Measurements from ENCODE around the gene EBP.
A peak's percentile ranks its signal among the peaks of the same experiment; 100 is the strongest.
"Not testable (repeated sequence)": the region's sequence is repeated elsewhere in the genome, so short reads cannot be mapped to it uniquely, and the experiment has no call there.

Gene EBP

DNA sequence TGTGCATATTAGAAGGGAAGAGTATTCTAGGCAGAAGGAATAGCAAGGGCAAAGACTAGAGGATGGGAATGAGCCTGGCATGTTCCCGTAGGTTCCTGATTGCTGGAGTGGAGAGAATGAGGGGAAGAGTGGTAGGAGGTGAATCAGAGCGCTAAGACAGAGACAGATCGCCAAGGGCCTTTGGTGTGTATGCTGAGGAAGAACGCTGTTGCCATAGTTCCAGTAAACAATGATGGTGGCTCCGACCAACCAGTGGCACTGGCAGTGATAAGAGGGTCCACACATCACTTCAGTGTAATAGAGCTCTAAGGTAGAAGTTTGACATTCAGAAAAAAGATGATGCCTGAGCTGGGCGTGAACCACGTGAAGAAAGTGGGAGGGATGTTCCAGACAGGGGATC lies 18.9 kb downstream of the EBP start:
- TF ChIP-seq, protein P1, sequence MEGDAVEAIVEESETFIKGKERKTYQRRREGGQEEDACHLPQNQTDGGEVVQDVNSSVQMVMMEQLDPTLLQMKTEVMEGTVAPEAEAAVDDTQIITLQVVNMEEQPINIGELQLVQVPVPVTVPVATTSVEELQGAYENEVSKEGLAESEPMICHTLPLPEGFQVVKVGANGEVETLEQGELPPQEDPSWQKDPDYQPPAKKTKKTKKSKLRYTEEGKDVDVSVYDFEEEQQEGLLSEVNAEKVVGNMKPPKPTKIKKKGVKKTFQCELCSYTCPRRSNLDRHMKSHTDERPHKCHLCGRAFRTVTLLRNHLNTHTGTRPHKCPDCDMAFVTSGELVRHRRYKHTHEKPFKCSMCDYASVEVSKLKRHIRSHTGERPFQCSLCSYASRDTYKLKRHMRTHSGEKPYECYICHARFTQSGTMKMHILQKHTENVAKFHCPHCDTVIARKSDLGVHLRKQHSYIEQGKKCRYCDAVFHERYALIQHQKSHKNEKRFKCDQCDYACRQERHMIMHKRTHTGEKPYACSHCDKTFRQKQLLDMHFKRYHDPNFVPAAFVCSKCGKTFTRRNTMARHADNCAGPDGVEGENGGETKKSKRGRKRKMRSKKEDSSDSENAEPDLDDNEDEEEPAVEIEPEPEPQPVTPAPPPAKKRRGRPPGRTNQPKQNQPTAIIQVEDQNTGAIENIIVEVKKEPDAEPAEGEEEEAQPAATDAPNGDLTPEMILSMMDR (IDR thresholded peaks at IDR 0.05; ENCODE audit: low read depth, low read length, missing control alignments), result no peak
- DNase-seq (ENCODE audit: low read depth), result no peak
- peak overlapping the region; percentile 60 for H3K4me3 ChIP-seq (ENCODE audit: low read depth, low read length)

DNA sequence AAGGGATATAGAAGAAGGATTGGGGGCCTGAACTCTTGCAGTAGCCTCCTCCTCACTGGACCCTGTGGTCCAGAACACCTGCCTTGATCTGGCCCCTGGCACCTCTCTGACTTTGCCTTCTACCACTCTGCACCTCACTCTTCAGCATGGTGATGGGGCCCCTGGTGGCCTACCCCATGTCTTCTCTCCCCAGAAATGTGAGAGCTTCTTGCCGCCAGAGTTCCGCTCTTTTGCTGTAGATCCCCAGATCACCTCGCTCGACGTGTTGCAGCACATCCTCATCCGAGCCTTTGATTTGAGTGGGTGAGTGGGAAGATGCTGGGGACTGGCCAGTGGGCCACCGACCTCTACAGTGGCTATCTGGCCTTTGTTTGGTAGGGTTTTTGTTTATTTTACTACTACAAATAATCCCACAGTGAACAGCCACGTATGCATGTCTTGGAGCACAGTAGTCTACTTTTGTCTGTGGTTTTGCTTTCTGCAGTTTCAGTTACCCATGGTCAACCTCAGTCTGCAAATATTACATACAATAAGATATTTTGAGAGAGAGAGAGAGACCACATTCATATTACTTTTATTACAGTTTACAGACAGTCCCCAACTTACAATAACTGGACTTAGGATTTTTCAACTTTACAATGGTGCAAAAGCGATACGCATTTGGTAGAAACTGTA lies 19.7 kb downstream of the EBP start:
- peak; percentile 37 for DNase-seq (ENCODE audit: low read depth)
- TF ChIP-seq, protein P1 (IDR thresholded peaks at IDR 0.05; ENCODE audit: low read depth, low read length, missing control alignments), result no peak
- peak overlapping the region; percentile 60; the same call in 1 of the 2 replicates for H3K4me3 ChIP-seq (ENCODE audit: low read depth, low read length)

DNA sequence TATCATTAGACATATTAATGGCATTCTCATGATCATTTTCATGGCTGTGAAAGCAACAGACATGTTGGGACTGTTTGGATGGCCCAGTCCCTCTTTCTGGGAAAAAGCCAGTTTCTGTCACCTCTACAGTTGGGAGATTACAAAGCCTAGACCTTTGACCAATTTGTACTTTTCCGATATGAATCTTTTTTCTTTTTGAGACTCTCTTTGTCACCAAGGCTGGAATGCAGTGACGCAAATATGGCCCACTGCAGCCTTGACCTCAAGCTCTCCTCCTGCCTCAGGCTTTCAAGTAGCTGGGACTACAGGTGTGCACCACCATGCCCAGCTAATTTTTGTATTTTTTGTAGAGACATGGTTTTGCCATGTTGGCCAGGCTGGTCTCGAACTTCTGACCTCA lies 27.3 kb downstream of the EBP start:
- TF ChIP-seq, protein P1 (IDR thresholded peaks at IDR 0.05; ENCODE audit: low read depth, low read length, missing control alignments), result no peak
- no peak for DNase-seq (ENCODE audit: low read depth)
- H3K4me3 ChIP-seq (ENCODE audit: low read depth, low read length), result no peak overlapping the region

DNA sequence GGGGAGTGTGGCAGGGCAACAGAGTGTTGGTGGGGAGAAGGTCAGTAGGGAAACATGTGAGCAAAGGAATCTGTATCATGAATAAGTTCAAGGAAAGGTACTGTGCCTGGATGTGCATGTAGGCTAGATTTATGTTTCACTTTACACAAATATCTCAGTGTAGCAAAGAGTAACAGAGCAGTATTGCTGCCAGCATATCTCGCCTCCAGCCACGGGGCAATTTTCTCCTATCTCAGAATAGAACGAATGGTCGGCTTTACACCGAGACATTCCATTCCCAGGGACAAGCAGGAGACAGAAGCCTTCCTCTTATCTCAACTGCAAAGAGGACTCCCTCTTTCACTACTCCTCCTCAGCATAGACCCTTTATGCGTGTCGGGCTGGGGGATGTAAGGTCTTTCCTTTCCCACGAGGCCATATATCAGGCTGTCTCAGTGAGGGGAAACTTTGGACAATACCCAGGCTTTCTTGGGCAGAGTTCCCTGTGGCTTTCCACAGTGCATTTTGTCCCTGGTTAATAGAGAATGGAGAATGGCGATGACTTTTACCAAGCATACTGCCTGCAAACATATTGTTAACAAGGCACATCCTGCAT lies 34.2 kb downstream of the EBP start:
- not testable (repeated sequence) for H3K4me3 ChIP-seq (ENCODE audit: low read depth, low read length); DNase-seq (ENCODE audit: low read depth)

DNA sequence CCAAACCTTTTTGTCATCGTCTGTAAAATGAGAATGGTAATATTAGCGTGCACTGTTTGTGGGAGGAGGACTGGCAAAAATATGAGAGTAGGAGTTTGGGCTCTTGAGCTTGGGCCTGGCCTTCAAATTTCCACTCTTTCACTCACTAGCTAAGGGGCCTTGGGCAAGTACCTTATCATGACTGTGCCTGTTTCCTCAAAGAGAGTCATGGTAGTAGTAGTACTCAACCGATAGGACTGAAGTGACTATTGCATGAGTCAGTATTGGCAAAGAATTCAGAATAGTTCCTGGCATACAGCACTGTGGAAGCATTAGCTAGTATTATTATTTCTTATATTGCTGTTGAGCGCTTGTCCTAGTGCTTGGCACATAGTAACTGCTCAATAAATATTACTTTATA lies 36.7 kb downstream of the EBP start:
- no peak overlapping the region for H3K4me3 ChIP-seq (ENCODE audit: low read depth, low read length)
- DNase-seq (ENCODE audit: low read depth), result no peak
- TF ChIP-seq, protein P1 (IDR thresholded peaks at IDR 0.05; ENCODE audit: low read depth, low read length, missing control alignments), result no peak

DNA sequence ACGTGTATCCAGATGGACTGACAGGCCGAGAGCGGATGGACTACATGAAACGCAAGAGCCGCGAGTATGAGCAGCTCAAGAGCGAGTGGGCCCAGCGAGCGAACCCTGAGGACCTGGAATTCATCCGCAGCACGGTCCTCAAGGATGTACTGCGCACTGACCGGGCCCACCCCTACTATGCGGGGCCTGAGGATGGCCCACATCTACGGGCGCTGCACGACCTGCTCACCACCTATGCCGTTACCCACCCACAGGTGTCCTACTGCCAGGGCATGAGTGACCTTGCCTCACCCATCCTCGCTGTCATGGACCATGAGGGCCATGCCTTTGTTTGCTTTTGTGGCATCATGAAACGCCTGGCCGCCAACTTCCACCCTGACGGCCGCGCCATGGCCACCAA lies 38.0 kb downstream of the EBP start:
- no peak overlapping the region for H3K4me3 ChIP-seq (ENCODE audit: low read depth, low read length)

DNA sequence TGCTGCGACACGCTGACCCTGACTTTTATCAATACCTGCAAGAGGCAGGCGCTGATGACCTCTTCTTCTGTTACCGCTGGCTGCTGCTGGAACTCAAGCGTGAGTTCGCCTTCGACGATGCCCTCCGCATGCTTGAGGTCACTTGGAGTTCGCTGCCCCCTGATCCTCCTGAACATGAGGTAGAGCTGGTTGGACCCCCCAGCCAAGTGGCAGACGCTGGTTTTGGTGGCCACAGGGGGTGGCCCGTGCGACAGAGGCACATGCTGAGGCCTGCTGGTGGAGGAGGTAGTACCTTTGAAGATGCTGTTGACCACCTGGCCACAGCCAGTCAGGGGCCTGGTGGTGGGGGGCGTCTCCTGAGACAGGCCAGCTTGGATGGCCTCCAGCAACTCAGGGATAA lies 38.4 kb downstream of the EBP start:
- DNase-seq (ENCODE audit: low read depth), result no peak
- H3K4me3 ChIP-seq (ENCODE audit: low read depth, low read length), result no peak overlapping the region
- TF ChIP-seq, protein P1 (IDR thresholded peaks at IDR 0.05; ENCODE audit: low read depth, low read length, missing control alignments), result no peak

More for the DNA sequence above, 38.0 kb downstream of the EBP start:
- TF ChIP-seq, protein P1 (IDR thresholded peaks at IDR 0.05; ENCODE audit: low read depth, low read length, missing control alignments), result no peak
- DNase-seq (ENCODE audit: low read depth), result no peak
